RPMI8226 (cell line): ENCODE measurements around the gene PTPRN2.
"Not testable (repeated sequence)": the region's sequence is repeated elsewhere in the genome, so short reads cannot be mapped to it uniquely, and the experiment has no call there.

Source experiments
- DNase-seq: peaks from one replicate; pipeline ENCODE4 v3.0.0-alpha.2; 2015

The PTPRN2 gene

GRCh38 chr7:157903296-157903695 lies 684.3 kb downstream of the PTPRN2 start:
- DNase-seq: no peak

- DNase-seq: not testable (repeated sequence)
Observed at GRCh38 chr7:157901816-157902610, 685.6 kb downstream of the PTPRN2 start.

GRCh38 chr7:157901166-157901565 lies 686.5 kb downstream of the PTPRN2 start:
- DNase-seq: no peak

- no peak for DNase-seq
Observed at GRCh38 chr7:157900556-157900955, 687.1 kb downstream of the PTPRN2 start.

GRCh38 chr7:157900011-157900410 lies 687.6 kb downstream of the PTPRN2 start:
- no peak for DNase-seq

- DNase-seq: no peak
Observed at GRCh38 chr7:157898802-157899505, 688.7 kb downstream of the PTPRN2 start.

GRCh38 chr7:157898261-157898660 lies 689.4 kb downstream of the PTPRN2 start:
- DNase-seq: no peak

GRCh38 chr7:157897681-157898080 lies 689.9 kb downstream of the PTPRN2 start:
- DNase-seq: no peak

GRCh38 chr7:157896774-157897555 lies 690.7 kb downstream of the PTPRN2 start:
- no peak for DNase-seq

GRCh38 chr7:157896376-157896675 lies 691.3 kb downstream of the PTPRN2 start:
- not testable (repeated sequence) for DNase-seq

GRCh38 chr7:157895520-157896375 lies 691.9 kb downstream of the PTPRN2 start:
- DNase-seq: no peak

- not testable (repeated sequence) for DNase-seq
Observed at GRCh38 chr7:157895098-157895497, 692.5 kb downstream of the PTPRN2 start.

- DNase-seq: no peak
Observed at GRCh38 chr7:157893535-157894044, 694.0 kb downstream of the PTPRN2 start.

- DNase-seq: no peak
Observed at GRCh38 chr7:157892751-157893523, 694.7 kb downstream of the PTPRN2 start.

GRCh38 chr7:157890921-157891401 lies 696.7 kb downstream of the PTPRN2 start:
- no peak for DNase-seq

- no peak for DNase-seq
Observed at GRCh38 chr7:157889480-157889879, 698.1 kb downstream of the PTPRN2 start.

- DNase-seq: no peak
Observed at GRCh38 chr7:157888579-157888978, 699.0 kb downstream of the PTPRN2 start.

GRCh38 chr7:157887400-157887799 lies 700.2 kb downstream of the PTPRN2 start:
- DNase-seq: no peak

GRCh38 chr7:157886711-157887110 lies 700.9 kb downstream of the PTPRN2 start:
- DNase-seq: no peak

GRCh38 chr7:157886266-157886665 lies 701.4 kb downstream of the PTPRN2 start:
- no peak for DNase-seq

- no peak for DNase-seq
Observed at GRCh38 chr7:157885140-157885539, 702.5 kb downstream of the PTPRN2 start.
